Neutrophil (primary cell): ENCODE results near the gene OBSL1.

ENCODE experiments used
- H3K27ac ChIP-seq: fragments of 200-600 bp; sonication (generic); 2 replicates; pipeline ENCODE4 v1.5.1; 2016; ENCODE audit warnings: mild to moderate bottlenecking, moderate library complexity
- H3K27me3 ChIP-seq: fragments of 200-600 bp; sonication (generic); 2 replicates; pipeline ENCODE4 v1.6.0; 2016; ENCODE audit warnings: mild to moderate bottlenecking
- H3K36me3 ChIP-seq: fragments of 200-600 bp; sonication (generic); 2 replicates; pipeline ENCODE4 v1.5.1; 2017
- H3K4me1 ChIP-seq, 2 experiments: fragments of 200-600 bp in 1 of 2; sonication (generic) in 1 of 2; 1 replicate in 1 of 2; 2 replicates in 1 of 2; pipeline versions ENCODE4 v1.5.1 to v1.6.1; 2013 to 2016; ENCODE audit warnings: low read depth in 1 of 2, low read length in 1 of 2, mild to moderate bottlenecking in 1 of 2, moderate library complexity in 1 of 2; ENCODE audit not compliant: control insufficient read depth in 1 of 2, insufficient read depth in 1 of 2
- H3K4me3 ChIP-seq, 2 experiments: fragments of 200-600 bp in 1 of 2; sonication (generic) in 1 of 2; 1 replicate in 1 of 2; 2 replicates in 1 of 2; pipeline ENCODE4 v1.5.1; 2013 to 2016; ENCODE audit warnings: low read depth in 1 of 2, low read length in 1 of 2, mild to moderate bottlenecking in 1 of 2, moderate library complexity in 1 of 2
- H3K9me3 ChIP-seq: fragments of 200-600 bp; sonication (generic); 2 replicates; pipeline ENCODE4 v1.5.1; 2016
- TF ChIP-seq, protein P1 (sequence below): fragments of 200-600 bp; sonication (generic); IDR thresholded peaks from 2 replicates; pipeline ENCODE4 v1.5.1; 2016; ENCODE audit warnings: antibody characterized with exemption

Gene OBSL1

DNA sequence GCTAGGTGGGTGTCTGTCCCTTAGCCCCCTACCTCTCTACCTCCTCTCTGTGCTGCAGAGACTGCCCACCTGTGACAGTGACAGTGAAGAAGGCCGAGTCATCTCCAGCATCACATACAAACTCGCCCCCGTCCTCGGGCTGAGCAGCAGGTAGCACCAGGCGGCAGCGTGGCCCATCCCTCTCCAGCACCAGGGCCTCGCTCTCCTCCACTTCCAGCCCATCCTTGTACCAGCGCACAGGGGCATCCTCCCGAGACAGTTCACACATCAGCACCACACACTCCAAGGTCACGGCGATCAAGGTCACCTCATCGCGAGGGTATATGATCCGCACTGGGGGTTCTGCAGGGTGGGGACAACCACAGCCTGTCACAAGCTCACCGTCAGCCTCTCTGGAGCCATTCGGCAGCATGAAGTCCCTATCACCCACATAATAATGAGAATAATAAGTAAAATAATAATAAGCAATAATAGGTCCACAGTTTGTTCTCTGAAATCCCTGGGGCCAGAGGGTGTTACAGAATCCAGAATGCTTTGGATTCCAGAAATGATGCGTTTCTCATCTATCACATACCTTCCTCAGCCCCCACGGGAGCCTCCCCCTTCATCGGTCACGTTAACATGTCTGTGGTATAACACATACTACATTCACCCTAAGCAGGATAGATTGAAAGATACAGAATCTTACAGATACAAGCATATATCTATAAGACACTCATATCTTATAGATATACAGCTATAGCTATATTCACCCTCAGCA lies 12.0 kb downstream of the OBSL1 start:
- TF ChIP-seq, protein P1, sequence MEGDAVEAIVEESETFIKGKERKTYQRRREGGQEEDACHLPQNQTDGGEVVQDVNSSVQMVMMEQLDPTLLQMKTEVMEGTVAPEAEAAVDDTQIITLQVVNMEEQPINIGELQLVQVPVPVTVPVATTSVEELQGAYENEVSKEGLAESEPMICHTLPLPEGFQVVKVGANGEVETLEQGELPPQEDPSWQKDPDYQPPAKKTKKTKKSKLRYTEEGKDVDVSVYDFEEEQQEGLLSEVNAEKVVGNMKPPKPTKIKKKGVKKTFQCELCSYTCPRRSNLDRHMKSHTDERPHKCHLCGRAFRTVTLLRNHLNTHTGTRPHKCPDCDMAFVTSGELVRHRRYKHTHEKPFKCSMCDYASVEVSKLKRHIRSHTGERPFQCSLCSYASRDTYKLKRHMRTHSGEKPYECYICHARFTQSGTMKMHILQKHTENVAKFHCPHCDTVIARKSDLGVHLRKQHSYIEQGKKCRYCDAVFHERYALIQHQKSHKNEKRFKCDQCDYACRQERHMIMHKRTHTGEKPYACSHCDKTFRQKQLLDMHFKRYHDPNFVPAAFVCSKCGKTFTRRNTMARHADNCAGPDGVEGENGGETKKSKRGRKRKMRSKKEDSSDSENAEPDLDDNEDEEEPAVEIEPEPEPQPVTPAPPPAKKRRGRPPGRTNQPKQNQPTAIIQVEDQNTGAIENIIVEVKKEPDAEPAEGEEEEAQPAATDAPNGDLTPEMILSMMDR: no peak
- Histone ChIP-seq H3K27me3 (peaks cover 22% of the 10 kb centered on the region), H3K9me3 (no peaks in the 10 kb centered on the region), H3K27ac (no peak overlapping the region), H3K4me3 (no peak overlapping the region), H3K36me3 (no peaks in the 10 kb centered on the region), H3K4me1 (no peaks in the 10 kb centered on the region)

DNA sequence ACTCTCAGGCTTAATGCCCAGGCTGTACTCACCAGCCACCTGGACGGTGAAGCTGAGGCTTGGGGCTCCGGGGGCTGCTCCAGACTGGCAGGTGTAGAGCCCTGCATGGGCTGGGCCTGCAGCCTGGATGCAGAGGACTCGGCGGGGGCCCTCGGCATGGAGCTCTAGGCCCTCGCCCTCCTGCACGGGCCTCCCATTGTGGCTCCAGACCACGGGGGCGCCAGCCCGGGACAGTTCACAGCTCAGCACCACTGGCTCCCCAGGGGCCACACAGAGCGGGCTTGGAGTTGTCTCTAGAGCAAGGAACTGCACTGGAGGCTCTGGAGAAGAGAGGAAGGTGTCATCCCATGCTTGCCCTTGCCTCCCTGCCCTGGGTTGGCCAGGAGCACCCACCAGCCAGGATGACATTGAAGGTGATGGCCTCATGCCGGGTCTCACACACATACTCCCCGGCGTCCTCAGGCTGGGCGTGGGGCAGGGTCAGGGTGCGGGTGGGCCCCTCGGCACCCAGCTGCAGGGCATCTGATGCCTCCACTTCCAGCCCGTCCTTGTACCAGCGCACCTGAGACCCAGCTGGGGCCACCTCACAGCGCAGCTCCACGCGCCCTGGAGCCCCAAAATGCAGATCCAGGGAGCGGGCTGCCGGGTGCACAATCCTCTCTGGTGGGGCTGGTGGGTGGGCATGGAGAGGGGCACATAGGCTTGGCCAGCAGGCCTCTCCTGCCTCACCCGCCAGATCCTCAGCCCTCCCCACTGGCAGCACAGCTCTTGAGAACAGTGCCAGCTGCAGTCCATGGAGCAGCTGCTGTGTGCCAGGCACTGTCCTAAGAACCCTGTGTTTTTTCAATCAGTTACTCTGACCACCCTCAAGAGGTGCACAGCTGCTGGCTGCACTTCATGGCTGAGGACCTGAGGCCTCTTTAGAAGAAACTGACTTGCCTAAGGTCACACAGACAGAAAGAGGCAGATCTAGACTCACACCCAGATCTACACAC lies 13.3 kb downstream of the OBSL1 start:
- Histone ChIP-seq H3K27ac (no peak overlapping the region), H3K9me3 (no peaks in the 10 kb centered on the region), H3K4me1 (no peaks in the 10 kb centered on the region), H3K36me3 (no peaks in the 10 kb centered on the region), H3K4me3 (no peak overlapping the region), H3K27me3 (peaks cover 33% of the 10 kb centered on the region)
- TF ChIP-seq, protein P1: no peak

DNA sequence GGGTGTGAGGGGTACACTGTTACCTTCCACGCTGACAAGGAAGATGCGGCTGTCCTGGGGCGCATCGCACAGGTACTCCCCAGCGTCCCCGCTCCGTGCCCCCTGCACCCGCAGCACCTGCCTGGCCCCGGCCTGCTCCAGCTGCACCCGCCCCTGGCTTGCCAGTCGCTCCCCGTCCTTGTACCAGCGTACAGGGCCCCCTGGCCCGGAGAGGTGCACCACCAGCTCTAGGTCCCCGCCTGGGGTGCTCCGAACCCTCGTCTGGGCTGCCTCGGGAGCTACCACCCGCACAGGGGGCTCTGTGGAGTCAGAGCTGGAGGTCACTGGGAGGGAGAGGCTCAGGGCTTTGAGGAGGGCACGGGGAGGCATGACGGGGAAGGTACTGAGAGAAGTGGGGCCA lies 14.0 kb downstream of the OBSL1 start:
- H3K36me3 ChIP-seq: no peaks in the 10 kb centered on the region
- no peak overlapping the region for H3K4me3 ChIP-seq
- H3K27ac ChIP-seq: no peak overlapping the region
- H3K27me3 ChIP-seq: peaks cover 40% of the 10 kb centered on the region
- peaks cover 5 to 7% of the 10 kb centered on the region in 2 experiments for H3K4me1 ChIP-seq
- H3K9me3 ChIP-seq: no peaks in the 10 kb centered on the region
- TF ChIP-seq, protein P1: no peak

DNA sequence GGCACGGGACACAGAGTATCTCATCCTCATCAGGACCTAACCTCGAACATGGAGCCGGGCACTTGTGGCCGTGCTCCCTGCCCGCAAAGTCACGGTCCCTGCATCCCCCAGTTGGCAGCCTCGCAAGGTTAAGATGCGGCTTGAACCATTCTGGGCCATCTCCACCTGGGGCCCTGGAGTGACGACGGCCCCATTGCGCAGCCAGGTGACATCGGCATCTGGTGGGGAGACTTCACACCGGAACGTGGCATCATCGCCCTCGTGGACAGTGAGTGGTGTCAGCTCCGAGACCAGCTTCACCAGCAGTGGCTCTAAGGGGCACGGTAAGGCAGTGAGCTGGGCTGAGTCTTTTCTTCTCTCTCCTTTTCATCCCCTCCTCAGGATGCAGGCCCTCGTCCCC lies 14.9 kb downstream of the OBSL1 start:
- Histone ChIP-seq H3K27ac (no peak overlapping the region), H3K4me3 (no peak overlapping the region), H3K36me3 (no peaks in the 10 kb centered on the region), H3K4me1 (peaks cover 9 to 16% of the 10 kb centered on the region in 2 experiments), H3K27me3 (peaks cover 49% of the 10 kb centered on the region), H3K9me3 (no peaks in the 10 kb centered on the region)
- TF ChIP-seq, protein P1: no peak

DNA sequence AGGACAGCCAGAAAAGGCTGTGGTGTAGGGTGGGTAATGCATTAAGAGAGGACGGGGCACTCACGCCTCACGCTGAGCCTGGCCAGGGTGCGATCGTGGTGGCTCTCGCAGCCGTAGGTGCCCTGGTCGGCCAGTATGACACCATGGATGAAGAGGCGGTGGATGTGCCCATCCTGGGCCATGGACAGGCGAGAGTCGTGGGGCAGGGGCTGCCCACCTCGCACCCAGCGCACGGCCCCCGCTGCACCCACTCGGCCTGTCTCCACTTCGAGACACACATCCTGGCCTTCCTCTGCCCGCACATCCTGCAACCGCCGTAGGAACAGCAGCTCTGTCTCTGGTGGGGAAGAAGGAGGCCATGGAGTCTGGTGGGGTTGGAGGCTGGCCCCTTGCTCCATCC lies 15.4 kb downstream of the OBSL1 start:
- Histone ChIP-seq H3K27ac (no peak overlapping the region), H3K4me1 (peaks cover 9 to 16% of the 10 kb centered on the region in 2 experiments), H3K36me3 (no peaks in the 10 kb centered on the region), H3K4me3 (no peak overlapping the region), H3K27me3 (peaks cover 54% of the 10 kb centered on the region), H3K9me3 (no peaks in the 10 kb centered on the region)
- TF ChIP-seq, protein P1: no peak
